HepG2 (cell line): Measurements from ENCODE around the gene PYGB. TPM values are rescaled to one million over a fixed set of nuclear protein-coding genes. Genes with fewer than 3 reads are reported as not detected.

ENCODE experiments used
- CEBPG ChIP-seq: IDR thresholded peaks from 2 replicates; pipeline ENCODE4 v1.6.1; 2016
- EHMT2 ChIP-seq: fragments of 200-600 bp; sonication (generic); IDR thresholded peaks from 2 replicates; pipeline ENCODE4 v1.7.0; 2017; ENCODE audit warnings: antibody characterized with exemption, low read depth, low read length, borderline replicate concordance
- ELF3 ChIP-seq: IDR thresholded peaks from 2 replicates; pipeline ENCODE4 v1.6.1; 2016; ENCODE audit warnings: missing genetic modification reagents, missing compliant biosample characterization
- GLI4 ChIP-seq: sonication (generic); formaldehyde crosslinking; IDR thresholded peaks from 2 replicates; pipeline ENCODE4 v1.5.1; 2020; ENCODE audit warnings: missing genetic modification reagents, mild to moderate bottlenecking, moderate library complexity, borderline replicate concordance
- MLLT10 ChIP-seq: sonication (generic); formaldehyde crosslinking; IDR thresholded peaks from 2 replicates; pipeline ENCODE4 v1.4.0; 2020; ENCODE audit warnings: missing genetic modification reagents
- NFATC3 ChIP-seq: sonication (generic); formaldehyde crosslinking; IDR thresholded peaks from 2 replicates; pipeline ENCODE4 v1.5.1; 2020; ENCODE audit warnings: mild to moderate bottlenecking, missing genetic modification reagents
- NR2F6 ChIP-seq, 2 experiments: IDR thresholded peaks; 2 replicates each; pipeline ENCODE4 v1.6.1; 2016; ENCODE audit warnings: antibody characterized with exemption in 1 of 2, mild to moderate bottlenecking in 1 of 2
- PHB2 ChIP-seq: fragments of 450-650 bp; IDR thresholded peaks from 2 replicates; pipeline ENCODE4 v1.6.1; 2018; ENCODE audit not compliant: partially characterized antibody
- RAD21 ChIP-seq: fragments of 450-650 bp; formaldehyde crosslinking; IDR thresholded peaks from 2 replicates; pipeline ENCODE4 v1.5.0; 2020; ENCODE audit warnings: mild to moderate bottlenecking
- SIX1 ChIP-seq: sonication (generic); formaldehyde crosslinking; IDR thresholded peaks from 2 replicates; pipeline ENCODE4 v1.4.0; 2020; ENCODE audit warnings: missing genetic modification reagents, borderline replicate concordance
- SMAD1 ChIP-seq: sonication (generic); formaldehyde crosslinking; IDR thresholded peaks from 2 replicates; pipeline ENCODE4 v1.4.0; 2020; ENCODE audit warnings: missing genetic modification reagents, low read depth, mild to moderate bottlenecking, borderline replicate concordance
- SMC3 ChIP-seq: IDR thresholded peaks from 2 replicates; pipeline ENCODE4 v1.6.1; 2011; ENCODE audit warnings: low read length, improper control_type of control experiment
- TBL1XR1 ChIP-seq: fragments of 150-350 bp; IDR thresholded peaks from 2 replicates; pipeline ENCODE4 v1.6.1; 2014; ENCODE audit warnings: borderline replicate concordance, low read length; ENCODE audit not compliant: partially characterized antibody
- TOE1 ChIP-seq: sonication (generic); formaldehyde crosslinking; IDR thresholded peaks from 2 replicates; pipeline ENCODE4 v1.4.0; 2020; ENCODE audit warnings: mild to moderate bottlenecking, missing genetic modification reagents
- YEATS4 ChIP-seq: sonication (generic); formaldehyde crosslinking; IDR thresholded peaks from 2 replicates; pipeline ENCODE4 v1.4.0; 2020; ENCODE audit warnings: missing genetic modification reagents, borderline replicate concordance
- ZBTB38 ChIP-seq: sonication (generic); formaldehyde crosslinking; IDR thresholded peaks from 2 replicates; pipeline ENCODE4 v1.5.1; 2020; ENCODE audit warnings: mild to moderate bottlenecking, missing genetic modification reagents
- ZEB1 ChIP-seq: IDR thresholded peaks from 2 replicates; pipeline ENCODE4 v1.6.1; 2012; ENCODE audit warnings: mild to moderate bottlenecking, low read depth, inconsistent platforms; ENCODE audit not compliant: insufficient replicate concordance
- ZNF296 ChIP-seq: sonication (generic); formaldehyde crosslinking; conservative IDR thresholded peaks from 2 replicates; pipeline ENCODE4 v1.5.0; 2020; ENCODE audit warnings: mild to moderate bottlenecking, missing genetic modification reagents
- ZNF331 ChIP-seq: sonication (generic); formaldehyde crosslinking; IDR thresholded peaks from 2 replicates; pipeline ENCODE4 v1.4.0; 2020; ENCODE audit warnings: missing genetic modification reagents
- ZNF607 ChIP-seq: sonication (generic); formaldehyde crosslinking; IDR thresholded peaks from 2 replicates; pipeline ENCODE4 v1.5.1; 2020; ENCODE audit warnings: missing genetic modification reagents, mild to moderate bottlenecking, borderline replicate concordance
- ZNF614 ChIP-seq: IDR thresholded peaks from 2 replicates; pipeline ENCODE4 v1.6.1; 2018; ENCODE audit warnings: missing biosample characterization, missing genetic modification reagents, inconsistent platforms, borderline replicate concordance
- ZNF737 ChIP-seq: sonication (generic); formaldehyde crosslinking; IDR thresholded peaks from 2 replicates; pipeline ENCODE4 v1.5.0; 2020; ENCODE audit warnings: missing genetic modification reagents, mild to moderate bottlenecking, borderline replicate concordance
- polyA plus RNA-seq, 8 experiments: library from polyadenylated mRNA; depleted of rRNA in 3 of 8; stranded (reverse) in 7 of 8; unstranded in 1 of 8; fragments of >200 nt; fragmentation: Illumina TruSeq in 4 of 8; extraction: Trizol in 4 of 8; gene quantifications; 2 replicates each; pipeline versions ENCODE4 v1.2.1 to v1.2.3, GENCODE V29; 2011 to 2016; ENCODE audit warnings: low read depth in 4 of 8, missing spikeins in 1 of 8, mixed read lengths in 1 of 8; ENCODE audit not compliant: insufficient read depth in 1 of 8
- total RNA-seq, 5 experiments: library from RNA; depleted of rRNA; stranded (reverse); fragments of >200 nt; fragmentation: Illumina TruSeq; extraction: Trizol; gene quantifications; 2 replicates each; pipeline ENCODE4 v1.2.3, GENCODE V29; 2016; ENCODE audit warnings: low read depth in 1 of 5
- TF ChIP-seq, protein P1 (sequence below): sonication (generic); formaldehyde crosslinking; IDR thresholded peaks from 2 replicates; pipeline ENCODE4 v1.4.0; 2020; ENCODE audit warnings: mild to moderate bottlenecking, missing genetic modification reagents
- TF ChIP-seq, protein P2 (sequence below): sonication (generic); formaldehyde crosslinking; IDR thresholded peaks from 2 replicates; pipeline ENCODE4 v1.4.0; 2020; ENCODE audit warnings: missing genetic modification reagents, borderline replicate concordance
- TF ChIP-seq, protein P3 (sequence below): IDR thresholded peaks from 2 replicates; pipeline ENCODE4 v1.6.1; 2016; ENCODE audit warnings: missing compliant biosample characterization, missing genetic modification reagents, borderline replicate concordance
- TF ChIP-seq, protein P4 (sequence below): sonication (generic); formaldehyde crosslinking; IDR thresholded peaks from 2 replicates; pipeline ENCODE4 v1.4.0; 2020; ENCODE audit warnings: missing genetic modification reagents

Gene PYGB
- total and polyA plus RNA-seq, 2 of the 13 experiments (the other 11 are each of a cell fraction or from before 2014, with no cell fraction given) = 24.2 to 86.3 TPM

DNA sequence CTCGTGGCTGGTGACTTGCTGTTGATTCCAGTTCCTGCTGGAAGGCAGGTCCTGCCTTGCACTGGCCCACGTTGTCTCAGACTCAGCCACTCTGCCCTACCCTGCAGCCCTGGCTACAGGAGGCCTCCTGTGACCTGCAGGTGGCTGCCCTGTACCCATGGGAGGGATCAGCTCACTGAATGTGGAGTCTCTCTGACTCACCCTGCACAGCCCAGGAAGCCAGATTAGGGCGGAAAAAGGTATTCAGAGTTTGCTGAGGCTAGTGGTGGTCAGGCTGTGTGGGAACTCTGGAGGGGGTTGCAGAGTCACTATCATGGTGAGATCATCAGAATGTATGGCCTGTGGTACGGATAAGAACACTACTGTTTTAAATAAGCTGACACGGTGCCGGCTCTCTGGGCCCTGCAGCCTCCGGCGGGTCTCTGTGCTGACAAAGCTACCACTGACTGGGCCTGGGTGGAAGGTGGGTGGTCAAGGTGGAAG is 24.7 kb upstream of the PYGB start (continued):
- TF ChIP-seq GLI4 (CRISPR knock-in tag) (no peak), ELF3 (peak; percentile 47), YEATS4 (CRISPR knock-in tag) (peak; percentile 45; the same call in 1 of the 2 replicates), ZNF296 (CRISPR knock-in tag) (no peak), ZEB1 (no peak), RAD21 (CRISPR knock-in tag) (peak; percentile 60; the same call in 1 of the 2 replicates), SMAD1 (CRISPR knock-in tag) (no peak), TOE1 (CRISPR knock-in tag) (no peak), ZNF607 (CRISPR knock-in tag) (0 out of 2 replicates have a peak, but pooled peaks have one; percentile 21), NFATC3 (CRISPR knock-in tag) (no peak), MLLT10 (CRISPR knock-in tag) (no peak), TBL1XR1 (no peak), ZNF737 (no peak), NR2F6 (IDR thresholded peaks at IDR 0.05) (no peak), NR2F6 (CRISPR knock-in tag; IDR thresholded peaks at IDR 0.05) (0 out of 2 replicates have a peak, but pooled peaks have one; percentile 37), ZBTB38 (peak; percentile 85), PHB2 (no peak), EHMT2 (no peak), ZNF331 (CRISPR knock-in tag) (peak; percentile 49; the same call in 1 of the 2 replicates), SIX1 (CRISPR knock-in tag) (no peak), CEBPG (0 out of 2 replicates have a peak, but pooled peaks have one; percentile 21), ZNF614 (CRISPR knock-in tag) (peak; percentile 40; the same call in 1 of the 2 replicates), SMC3 (peak; percentile 50)
- TF ChIP-seq, protein P1, sequence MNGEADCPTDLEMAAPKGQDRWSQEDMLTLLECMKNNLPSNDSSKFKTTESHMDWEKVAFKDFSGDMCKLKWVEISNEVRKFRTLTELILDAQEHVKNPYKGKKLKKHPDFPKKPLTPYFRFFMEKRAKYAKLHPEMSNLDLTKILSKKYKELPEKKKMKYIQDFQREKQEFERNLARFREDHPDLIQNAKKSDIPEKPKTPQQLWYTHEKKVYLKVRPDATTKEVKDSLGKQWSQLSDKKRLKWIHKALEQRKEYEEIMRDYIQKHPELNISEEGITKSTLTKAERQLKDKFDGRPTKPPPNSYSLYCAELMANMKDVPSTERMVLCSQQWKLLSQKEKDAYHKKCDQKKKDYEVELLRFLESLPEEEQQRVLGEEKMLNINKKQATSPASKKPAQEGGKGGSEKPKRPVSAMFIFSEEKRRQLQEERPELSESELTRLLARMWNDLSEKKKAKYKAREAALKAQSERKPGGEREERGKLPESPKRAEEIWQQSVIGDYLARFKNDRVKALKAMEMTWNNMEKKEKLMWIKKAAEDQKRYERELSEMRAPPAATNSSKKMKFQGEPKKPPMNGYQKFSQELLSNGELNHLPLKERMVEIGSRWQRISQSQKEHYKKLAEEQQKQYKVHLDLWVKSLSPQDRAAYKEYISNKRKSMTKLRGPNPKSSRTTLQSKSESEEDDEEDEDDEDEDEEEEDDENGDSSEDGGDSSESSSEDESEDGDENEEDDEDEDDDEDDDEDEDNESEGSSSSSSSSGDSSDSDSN = 0 out of 2 replicates have a peak, but pooled peaks have one; percentile 32
- TF ChIP-seq, protein P2, sequence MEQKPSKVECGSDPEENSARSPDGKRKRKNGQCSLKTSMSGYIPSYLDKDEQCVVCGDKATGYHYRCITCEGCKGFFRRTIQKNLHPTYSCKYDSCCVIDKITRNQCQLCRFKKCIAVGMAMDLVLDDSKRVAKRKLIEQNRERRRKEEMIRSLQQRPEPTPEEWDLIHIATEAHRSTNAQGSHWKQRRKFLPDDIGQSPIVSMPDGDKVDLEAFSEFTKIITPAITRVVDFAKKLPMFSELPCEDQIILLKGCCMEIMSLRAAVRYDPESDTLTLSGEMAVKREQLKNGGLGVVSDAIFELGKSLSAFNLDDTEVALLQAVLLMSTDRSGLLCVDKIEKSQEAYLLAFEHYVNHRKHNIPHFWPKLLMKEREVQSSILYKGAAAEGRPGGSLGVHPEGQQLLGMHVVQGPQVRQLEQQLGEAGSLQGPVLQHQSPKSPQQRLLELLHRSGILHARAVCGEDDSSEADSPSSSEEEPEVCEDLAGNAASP (CRISPR knock-in tag) = peak; percentile 40; the same call in 1 of the 2 replicates
- TF ChIP-seq, protein P3, sequence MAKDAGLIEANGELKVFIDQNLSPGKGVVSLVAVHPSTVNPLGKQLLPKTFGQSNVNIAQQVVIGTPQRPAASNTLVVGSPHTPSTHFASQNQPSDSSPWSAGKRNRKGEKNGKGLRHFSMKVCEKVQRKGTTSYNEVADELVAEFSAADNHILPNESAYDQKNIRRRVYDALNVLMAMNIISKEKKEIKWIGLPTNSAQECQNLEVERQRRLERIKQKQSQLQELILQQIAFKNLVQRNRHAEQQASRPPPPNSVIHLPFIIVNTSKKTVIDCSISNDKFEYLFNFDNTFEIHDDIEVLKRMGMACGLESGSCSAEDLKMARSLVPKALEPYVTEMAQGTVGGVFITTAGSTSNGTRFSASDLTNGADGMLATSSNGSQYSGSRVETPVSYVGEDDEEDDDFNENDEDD (CRISPR knock-in tag) = no peak
- TF ChIP-seq, protein P4, sequence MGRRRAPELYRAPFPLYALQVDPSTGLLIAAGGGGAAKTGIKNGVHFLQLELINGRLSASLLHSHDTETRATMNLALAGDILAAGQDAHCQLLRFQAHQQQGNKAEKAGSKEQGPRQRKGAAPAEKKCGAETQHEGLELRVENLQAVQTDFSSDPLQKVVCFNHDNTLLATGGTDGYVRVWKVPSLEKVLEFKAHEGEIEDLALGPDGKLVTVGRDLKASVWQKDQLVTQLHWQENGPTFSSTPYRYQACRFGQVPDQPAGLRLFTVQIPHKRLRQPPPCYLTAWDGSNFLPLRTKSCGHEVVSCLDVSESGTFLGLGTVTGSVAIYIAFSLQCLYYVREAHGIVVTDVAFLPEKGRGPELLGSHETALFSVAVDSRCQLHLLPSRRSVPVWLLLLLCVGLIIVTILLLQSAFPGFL (CRISPR knock-in tag) = no peak
